Skeletal muscle cell (primary cell): ENCODE measurements around the gene TMPRSS3.

Source experiments
- DNase-seq: peaks from one replicate; pipeline ENCODE4 v3.0.0-alpha.2; 2010; ENCODE audit warnings: low read depth
- H3K4me3 ChIP-seq: 2 replicates; pipeline ENCODE4 v1.5.1; 2011; ENCODE audit warnings: low read depth, mild to moderate bottlenecking, control low read depth, low read length, moderate library complexity

TMPRSS3 gene

GRCh38 chr21:42343556-42343955 is 52.3 kb downstream of the TMPRSS3 start:
- no peak overlapping the region for H3K4me3 ChIP-seq
- no peak for DNase-seq

- no peak overlapping the region for H3K4me3 ChIP-seq
- DNase-seq: no peak
Measured at GRCh38 chr21:42343101-42343500, 52.8 kb downstream of the TMPRSS3 start.

GRCh38 chr21:42341776-42342542 is 53.9 kb downstream of the TMPRSS3 start:
- no peak for DNase-seq
- H3K4me3 ChIP-seq: no peak overlapping the region

GRCh38 chr21:42340187-42341050 is 55.4 kb downstream of the TMPRSS3 start:
- DNase-seq: no peak
- H3K4me3 ChIP-seq: no peak overlapping the region

GRCh38 chr21:42338729-42339715 is 56.8 kb downstream of the TMPRSS3 start:
- DNase-seq: no peak
- no peak overlapping the region for H3K4me3 ChIP-seq

- DNase-seq: no peak
Measured at GRCh38 chr21:42337830-42338728, 57.8 kb downstream of the TMPRSS3 start.

GRCh38 chr21:42337276-42337675 is 58.6 kb downstream of the TMPRSS3 start:
- no peak overlapping the region for H3K4me3 ChIP-seq
- no peak for DNase-seq

More at GRCh38 chr21:42337830-42338728, 57.8 kb downstream of the TMPRSS3 start:
- no peak overlapping the region for H3K4me3 ChIP-seq

GRCh38 chr21:42336054-42336453 is 59.8 kb downstream of the TMPRSS3 start:
- DNase-seq: no peak
- H3K4me3 ChIP-seq: no peak overlapping the region

GRCh38 chr21:42332557-42333317 is 63.1 kb downstream of the TMPRSS3 start:
- H3K4me3 ChIP-seq: no peak overlapping the region
- no peak for DNase-seq

- no peak overlapping the region for H3K4me3 ChIP-seq
- DNase-seq: no peak
Measured at GRCh38 chr21:42331660-42332059, 64.2 kb downstream of the TMPRSS3 start.

GRCh38 chr21:42330380-42331371 is 65.2 kb downstream of the TMPRSS3 start:
- no peak overlapping the region for H3K4me3 ChIP-seq
- DNase-seq: no peak

GRCh38 chr21:42324896-42325295 is 71.0 kb downstream of the TMPRSS3 start:
- DNase-seq: no peak
- H3K4me3 ChIP-seq: no peak overlapping the region
